Smooth muscle cell (in vitro differentiated cells): ENCODE results near the gene ABR. TPM values are rescaled to one million over a fixed set of nuclear protein-coding genes. Genes with fewer than 3 reads are reported as not detected.

ENCODE experiments used
- DNase-seq: peaks from one replicate; lab custom pipeline; 2025; ENCODE audit not compliant: unreplicated experiment; lab: John Stamatoyannopoulos, UW
- H2AFZ ChIP-seq: fragments of 200-600 bp; sonication (generic); 2 replicates; pipeline ENCODE4 v1.6.0; 2016; ENCODE audit warnings: antibody characterized with exemption, low read depth, mild to moderate bottlenecking
- H3F3A ChIP-seq: fragments of 200-600 bp; sonication (generic); 2 replicates; pipeline ENCODE4 v1.6.0; 2017; ENCODE audit warnings: antibody characterized with exemption, low read depth
- H3K27ac ChIP-seq: fragments of 200-600 bp; sonication (generic); 2 replicates; pipeline ENCODE4 v1.5.1; 2016; ENCODE audit warnings: low read depth, mild to moderate bottlenecking
- H3K27me3 ChIP-seq: fragments of 200-600 bp; sonication (generic); 2 replicates; pipeline ENCODE4 v1.6.1; 2016; ENCODE audit warnings: low read depth, mild to moderate bottlenecking
- H3K36me3 ChIP-seq: fragments of 200-600 bp; sonication (generic); 2 replicates; pipeline ENCODE4 v1.5.1; 2016; ENCODE audit warnings: low read depth
- H3K4me1 ChIP-seq: fragments of 200-600 bp; sonication (generic); 2 replicates; pipeline ENCODE4 v1.5.1; 2016; ENCODE audit warnings: low read depth
- H3K4me2 ChIP-seq: fragments of 200-600 bp; sonication (generic); 2 replicates; pipeline ENCODE4 v1.6.0; 2016; ENCODE audit warnings: mild to moderate bottlenecking
- H3K4me3 ChIP-seq: fragments of 200-600 bp; sonication (generic); 2 replicates; pipeline ENCODE4 v1.5.1; 2016; ENCODE audit warnings: mild to moderate bottlenecking
- H3K79me2 ChIP-seq: fragments of 200-600 bp; sonication (generic); 2 replicates; pipeline ENCODE4 v1.6.0; 2016; ENCODE audit warnings: low read depth, mild to moderate bottlenecking
- H3K9ac ChIP-seq: fragments of 200-600 bp; sonication (generic); 2 replicates; pipeline ENCODE4 v1.6.0; 2016; ENCODE audit warnings: low read depth
- H3K9me3 ChIP-seq: fragments of 200-600 bp; sonication (generic); replicated peaks from 2 replicates; pipeline ENCODE4 v1.5.1; 2016; ENCODE audit warnings: low read depth
- H4K20me1 ChIP-seq: fragments of 200-600 bp; sonication (generic); 2 replicates; pipeline ENCODE4 v1.6.0; 2016; ENCODE audit warnings: low read depth
- CTCF ChIP-seq: fragments of 200-600 bp; sonication (generic); IDR thresholded peaks from 2 replicates; pipeline ENCODE4 v1.5.1; 2017; ENCODE audit warnings: borderline replicate concordance, mild to moderate bottlenecking, antibody characterized with exemption; ENCODE audit not compliant: insufficient read depth, poor library complexity, severe bottlenecking
- WGBS: methylation state at CpG from one replicate; pipeline ENCODE4 v1.1.7; 2016; ENCODE audit warnings: low lambda C conversion rate; 5-methylcytosine and 5-hydroxymethylcytosine counted together
- polyA plus RNA-seq: library from polyadenylated mRNA; unstranded; fragments of >200 nt; fragmentation: Nextera tagmentation; extraction: Ambion mirVana; gene quantifications from 2 replicates; pipeline ENCODE4 v1.2.1, GENCODE V29; 2016
- total RNA-seq: library from RNA; depleted of rRNA; stranded (reverse); fragments of >200 nt; gene quantifications from 2 replicates; pipeline ENCODE4 v1.2.3, GENCODE V29; 2014

Gene ABR
- total and polyA plus RNA-seq, 2 experiments from 2014 or later, result 16.1 to 29.1 TPM

GRCh38 chr17:1186923-1187771, 7.4 kb upstream of the ABR start:
- Histone ChIP-seq H2AFZ (no peak overlapping the region), H3K9ac (no peak overlapping the region), H4K20me1 (no peaks in the 10 kb centered on the region), H3K9me3 (no peaks in the 10 kb centered on the region), H3K4me1 (peaks cover 8% of the 10 kb centered on the region), H3K79me2 (no peaks in the 10 kb centered on the region), H3K4me3 (no peak overlapping the region), H3K27ac (no peak overlapping the region), H3K36me3 (no peaks in the 10 kb centered on the region), H3F3A (no peaks in the 10 kb centered on the region), H3K4me2 (peak overlapping the region; percentile 31), H3K27me3 (no peaks in the 10 kb centered on the region)
- peak; percentile 58 for DNase-seq
- TF ChIP-seq CTCF, result peak; percentile 96
- 29% methylated on average over 34 of the region's 34 CpGs for WGBS

GRCh38 chr17:1186214-1186820, 6.5 kb upstream of the ABR start:
- H3K4me2 ChIP-seq, result no peak overlapping the region
- no peak overlapping the region for H3K9ac ChIP-seq
- TF ChIP-seq CTCF, result no peak
- H3F3A ChIP-seq, result no peaks in the 10 kb centered on the region
- no peaks in the 10 kb centered on the region for H3K79me2 ChIP-seq
- no peak overlapping the region for H3K27ac ChIP-seq
- H4K20me1 ChIP-seq, result no peaks in the 10 kb centered on the region
- no peak overlapping the region for H3K4me3 ChIP-seq
- DNase-seq, result no peak
- H3K27me3 ChIP-seq, result no peaks in the 10 kb centered on the region
- no peaks in the 10 kb centered on the region for H3K9me3 ChIP-seq
- 79% methylated on average over 13 of the region's 13 CpGs for WGBS
- H2AFZ ChIP-seq, result no peak overlapping the region
- peaks cover 8% of the 10 kb centered on the region for H3K4me1 ChIP-seq
- H3K36me3 ChIP-seq, result no peaks in the 10 kb centered on the region

- whole genome bisulfite sequencing, result 82% methylated on average over 14 of the region's 14 CpGs
- Histone ChIP-seq H3K79me2 (no peaks in the 10 kb centered on the region), H3K27ac (no peak overlapping the region), H3F3A (peaks cover 8% of the 10 kb centered on the region), H2AFZ (no peak overlapping the region), H3K4me3 (no peak overlapping the region), H3K4me2 (no peak overlapping the region), H3K9ac (no peak overlapping the region), H3K9me3 (no peaks in the 10 kb centered on the region), H4K20me1 (peaks cover 5% of the 10 kb centered on the region), H3K4me1 (peaks cover 16% of the 10 kb centered on the region), H3K27me3 (no peaks in the 10 kb centered on the region), H3K36me3 (no peaks in the 10 kb centered on the region)
- no peak for DNase-seq
- no peak for TF ChIP-seq CTCF
Measured at GRCh38 chr17:1183171-1183873, 3.5 kb upstream of the ABR start.
